Measurements from ENCODE around the gene SIT1.

SIT1 gene

DNA sequence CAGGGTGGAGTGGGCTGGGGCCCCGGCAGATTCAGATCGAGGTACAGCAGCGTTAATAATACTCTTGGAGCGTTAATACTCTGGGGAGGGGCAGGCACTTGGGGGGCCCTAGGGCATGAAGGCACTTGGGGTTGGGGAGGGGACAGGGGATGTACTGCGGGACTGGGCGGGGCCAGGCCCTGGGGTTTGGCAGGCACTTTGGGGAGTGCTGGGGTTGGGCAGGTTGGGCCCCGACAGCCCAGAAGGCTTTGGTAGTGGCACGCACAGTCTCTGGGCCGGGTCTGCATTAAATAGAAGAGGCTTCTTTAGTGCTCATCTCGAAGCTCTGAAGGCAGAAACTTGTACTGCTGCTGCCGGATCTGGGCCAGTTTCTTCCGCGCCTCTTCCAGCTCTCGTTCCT lies 46.8 kb upstream of the SIT1 start:
- Histone ChIP-seq H3K4me1 (ENCODE audit: insufficient read depth, low read length, severe bottlenecking) (no peaks in the 10 kb centered on the region), H3K79me2 (ENCODE audit: insufficient read depth, low read length) (no peaks in the 10 kb centered on the region), H3K36me3 (ENCODE audit: insufficient read depth, low read length) (peaks cover 68% of the 10 kb centered on the region), H3K9ac (ENCODE audit: low read length) (no peak overlapping the region), H4K20me1 (ENCODE audit: insufficient read depth, low read length) (no peaks in the 10 kb centered on the region), H3F3A (ENCODE audit: insufficient read depth, low read length) (0 out of 2 replicates have a peak, but pooled peaks cover under 1% of the 10 kb centered on the region), H3K9me3 (ENCODE audit: low read length) (no peaks in the 10 kb centered on the region), H3K4me3 (ENCODE audit: low read depth, low read length, poor library complexity, severe bottlenecking) (no peak overlapping the region), H2AFZ (ENCODE audit: low read length) (no peak overlapping the region), H3K27me3 (ENCODE audit: insufficient read depth, low read length) (no peaks in the 10 kb centered on the region), H3K27ac (ENCODE audit: low read depth, low read length, poor library complexity, severe bottlenecking) (no peak overlapping the region), H3K9me2 (ENCODE audit: low read depth, low read length) (no peaks in the 10 kb centered on the region), H3K4me2 (ENCODE audit: low read length) (no peak overlapping the region)
- TF ChIP-seq EZH2 (IDR thresholded peaks at IDR 0.05; ENCODE audit: borderline replicate concordance, low read length): no peak
- TF ChIP-seq, protein P1, sequence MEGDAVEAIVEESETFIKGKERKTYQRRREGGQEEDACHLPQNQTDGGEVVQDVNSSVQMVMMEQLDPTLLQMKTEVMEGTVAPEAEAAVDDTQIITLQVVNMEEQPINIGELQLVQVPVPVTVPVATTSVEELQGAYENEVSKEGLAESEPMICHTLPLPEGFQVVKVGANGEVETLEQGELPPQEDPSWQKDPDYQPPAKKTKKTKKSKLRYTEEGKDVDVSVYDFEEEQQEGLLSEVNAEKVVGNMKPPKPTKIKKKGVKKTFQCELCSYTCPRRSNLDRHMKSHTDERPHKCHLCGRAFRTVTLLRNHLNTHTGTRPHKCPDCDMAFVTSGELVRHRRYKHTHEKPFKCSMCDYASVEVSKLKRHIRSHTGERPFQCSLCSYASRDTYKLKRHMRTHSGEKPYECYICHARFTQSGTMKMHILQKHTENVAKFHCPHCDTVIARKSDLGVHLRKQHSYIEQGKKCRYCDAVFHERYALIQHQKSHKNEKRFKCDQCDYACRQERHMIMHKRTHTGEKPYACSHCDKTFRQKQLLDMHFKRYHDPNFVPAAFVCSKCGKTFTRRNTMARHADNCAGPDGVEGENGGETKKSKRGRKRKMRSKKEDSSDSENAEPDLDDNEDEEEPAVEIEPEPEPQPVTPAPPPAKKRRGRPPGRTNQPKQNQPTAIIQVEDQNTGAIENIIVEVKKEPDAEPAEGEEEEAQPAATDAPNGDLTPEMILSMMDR (IDR thresholded peaks at IDR 0.05; ENCODE audit: low read length): no peak

DNA sequence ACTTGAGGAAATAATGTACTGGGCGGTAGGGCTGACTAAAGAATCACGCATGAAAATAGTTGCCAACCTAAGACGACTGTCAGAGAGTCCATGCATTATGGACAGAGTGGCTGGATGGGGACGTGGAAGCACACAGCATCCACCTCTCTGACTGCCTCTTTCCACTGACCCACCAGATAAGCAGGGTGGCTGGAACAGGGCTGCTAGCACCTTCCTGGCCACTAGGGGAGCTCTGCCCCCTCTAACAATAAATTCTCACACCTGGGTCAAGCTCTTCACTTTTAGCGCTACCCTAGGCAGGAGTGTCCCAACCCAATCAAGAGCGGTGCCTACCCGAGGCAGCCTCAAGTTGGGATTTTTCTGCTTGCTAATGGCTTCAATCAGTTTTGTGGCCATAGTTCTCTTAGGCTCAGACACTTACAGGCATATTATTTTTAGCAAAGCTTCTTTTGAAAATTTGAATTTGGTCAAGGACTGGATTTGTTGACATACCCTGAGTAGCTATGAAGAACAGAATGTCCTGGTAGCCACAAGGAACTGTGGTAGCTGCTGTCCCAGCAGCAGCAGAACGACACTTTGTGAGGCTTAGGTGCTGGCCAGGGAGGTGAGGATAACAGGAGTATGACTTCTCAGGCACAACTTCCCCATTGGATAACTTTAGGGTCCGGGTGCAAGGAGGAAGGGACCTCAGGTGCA lies 45.9 kb upstream of the SIT1 start:
- Histone ChIP-seq H3K79me2 (ENCODE audit: insufficient read depth, low read length) (no peaks in the 10 kb centered on the region), H2AFZ (ENCODE audit: low read length) (no peak overlapping the region), H3K27me3 (ENCODE audit: insufficient read depth, low read length) (no peaks in the 10 kb centered on the region), H3K36me3 (ENCODE audit: insufficient read depth, low read length) (peaks cover 60% of the 10 kb centered on the region), H3K4me3 (ENCODE audit: low read depth, low read length, poor library complexity, severe bottlenecking) (no peak overlapping the region), H3F3A (ENCODE audit: insufficient read depth, low read length) (0 out of 2 replicates have a peak, but pooled peaks cover 3% of the 10 kb centered on the region), H4K20me1 (ENCODE audit: insufficient read depth, low read length) (no peaks in the 10 kb centered on the region), H3K9me2 (ENCODE audit: low read depth, low read length) (no peaks in the 10 kb centered on the region), H3K4me1 (ENCODE audit: insufficient read depth, low read length, severe bottlenecking) (no peaks in the 10 kb centered on the region), H3K9ac (ENCODE audit: low read length) (no peak overlapping the region), H3K4me2 (ENCODE audit: low read length) (no peak overlapping the region), H3K27ac (ENCODE audit: low read depth, low read length, poor library complexity, severe bottlenecking) (no peak overlapping the region), H3K9me3 (ENCODE audit: low read length) (no peaks in the 10 kb centered on the region)
- no peak for TF ChIP-seq EZH2 (IDR thresholded peaks at IDR 0.05; ENCODE audit: borderline replicate concordance, low read length)
- TF ChIP-seq, protein P1 (IDR thresholded peaks at IDR 0.05; ENCODE audit: low read length): peak; percentile 92

DNA sequence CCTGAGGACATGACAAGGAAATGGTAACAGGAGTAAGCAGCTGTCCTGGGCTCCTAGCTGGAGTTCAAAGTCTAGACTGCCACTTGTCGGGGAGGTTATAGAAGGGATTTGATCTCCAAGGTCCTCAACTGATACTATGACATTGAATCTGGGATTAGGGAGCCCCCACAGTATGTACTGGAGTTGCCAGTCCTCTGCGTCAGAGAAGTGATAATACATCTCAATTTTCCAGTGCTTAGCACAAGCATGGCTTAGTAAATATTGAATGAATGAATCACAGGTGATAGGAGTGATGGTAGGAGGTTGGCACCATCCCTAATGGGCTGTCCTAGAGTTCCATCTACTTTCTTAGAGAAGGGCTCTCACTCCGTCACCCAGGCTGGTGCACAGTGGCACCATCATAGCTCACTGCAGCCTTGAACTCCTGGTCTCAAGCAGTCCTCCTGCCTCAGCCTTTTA lies 45.2 kb upstream of the SIT1 start:
- Histone ChIP-seq H3K27ac (ENCODE audit: low read depth, low read length, poor library complexity, severe bottlenecking) (no peak overlapping the region), H3K9me3 (ENCODE audit: low read length) (no peaks in the 10 kb centered on the region), H3K79me2 (ENCODE audit: insufficient read depth, low read length) (no peaks in the 10 kb centered on the region), H3K4me3 (ENCODE audit: low read depth, low read length, poor library complexity, severe bottlenecking) (no peak overlapping the region), H4K20me1 (ENCODE audit: insufficient read depth, low read length) (no peaks in the 10 kb centered on the region), H3K9ac (ENCODE audit: low read length) (no peak overlapping the region), H2AFZ (ENCODE audit: low read length) (no peak overlapping the region), H3K27me3 (ENCODE audit: insufficient read depth, low read length) (no peaks in the 10 kb centered on the region), H3K4me1 (ENCODE audit: insufficient read depth, low read length, severe bottlenecking) (peaks cover 4% of the 10 kb centered on the region), H3K9me2 (ENCODE audit: low read depth, low read length) (no peaks in the 10 kb centered on the region), H3K4me2 (ENCODE audit: low read length) (no peak overlapping the region), H3F3A (ENCODE audit: insufficient read depth, low read length) (0 out of 2 replicates have a peak, but pooled peaks cover 3% of the 10 kb centered on the region), H3K36me3 (ENCODE audit: insufficient read depth, low read length) (peaks cover 54% of the 10 kb centered on the region)
- no peak for TF ChIP-seq EZH2 (IDR thresholded peaks at IDR 0.05; ENCODE audit: borderline replicate concordance, low read length)
- TF ChIP-seq, protein P1 (IDR thresholded peaks at IDR 0.05; ENCODE audit: low read length): no peak
